ENCODE measurements around the gene SEMA5B.

The SEMA5B gene

GRCh38 chr3:123026565-123027291 lies 835 bp downstream of the SEMA5B start:
- no peak for DNase-seq (ENCODE audit: low read depth in 2 of 2)

GRCh38 chr3:123025642-123026521 lies 1.7 kb downstream of the SEMA5B start:
- no peak for DNase-seq (ENCODE audit: low read depth in 2 of 2)

GRCh38 chr3:123024056-123024455 lies 3.5 kb downstream of the SEMA5B start:
- DNase-seq (ENCODE audit: low read depth in 2 of 2) = no peak

- DNase-seq (ENCODE audit: low read depth in 2 of 2) = no peak
Measured at GRCh38 chr3:123021996-123022510, 5.5 kb downstream of the SEMA5B start.

GRCh38 chr3:123021388-123021787 lies 6.2 kb downstream of the SEMA5B start:
- DNase-seq (ENCODE audit: low read depth in 2 of 2) = no peak

- no peak for DNase-seq (ENCODE audit: low read depth in 2 of 2)
Measured at GRCh38 chr3:123020709-123021108, 6.9 kb downstream of the SEMA5B start.

- no peak for DNase-seq (ENCODE audit: low read depth in 2 of 2)
Measured at GRCh38 chr3:123019591-123019990, 8.0 kb downstream of the SEMA5B start.

- DNase-seq (ENCODE audit: low read depth in 2 of 2) = no peak
Measured at GRCh38 chr3:123019161-123019560, 8.4 kb downstream of the SEMA5B start.

GRCh38 chr3:123018683-123019082 lies 8.9 kb downstream of the SEMA5B start:
- no peak for DNase-seq (ENCODE audit: low read depth in 2 of 2)

- DNase-seq (ENCODE audit: low read depth in 2 of 2) = no peak
Measured at GRCh38 chr3:123015596-123015995, 12.0 kb downstream of the SEMA5B start.

- DNase-seq (ENCODE audit: low read depth in 2 of 2) = no peak
Measured at GRCh38 chr3:123013876-123014275, 13.7 kb downstream of the SEMA5B start.

- no peak for DNase-seq (ENCODE audit: low read depth in 2 of 2)
Measured at GRCh38 chr3:123012652-123013051, 14.9 kb downstream of the SEMA5B start.

- DNase-seq (ENCODE audit: low read depth in 2 of 2) = no peak
Measured at GRCh38 chr3:123011447-123011846, 16.1 kb downstream of the SEMA5B start.

GRCh38 chr3:123008840-123009239 lies 18.7 kb downstream of the SEMA5B start:
- DNase-seq (ENCODE audit: low read depth in 2 of 2) = no peak

- DNase-seq (ENCODE audit: low read depth in 2 of 2) = no peak
Measured at GRCh38 chr3:123006609-123007008, 21.0 kb downstream of the SEMA5B start.

GRCh38 chr3:123005291-123005690 lies 22.3 kb downstream of the SEMA5B start:
- no peak for DNase-seq (ENCODE audit: low read depth in 2 of 2)

- no peak for DNase-seq (ENCODE audit: low read depth in 2 of 2)
Measured at GRCh38 chr3:123004201-123004918, 23.2 kb downstream of the SEMA5B start.

GRCh38 chr3:123002749-123003497 lies 24.6 kb downstream of the SEMA5B start:
- no peak for DNase-seq (ENCODE audit: low read depth in 2 of 2)

- DNase-seq (ENCODE audit: low read depth in 2 of 2) = no peak
Measured at GRCh38 chr3:123002100-123002748, 25.3 kb downstream of the SEMA5B start.

- no peak for DNase-seq (ENCODE audit: low read depth in 2 of 2)
Measured at GRCh38 chr3:122998856-122999255, 28.7 kb downstream of the SEMA5B start.

- no peak for DNase-seq (ENCODE audit: low read depth in 2 of 2)
Measured at GRCh38 chr3:122998206-122998605, 29.4 kb downstream of the SEMA5B start.
